ENCODE measurements around the gene TTI1.

The TTI1 gene

GRCh38 chr20:37956107-37956585, 77.1 kb downstream of the TTI1 start:
- no peak overlapping the region for H3K27ac ChIP-seq (ENCODE audit: extremely low read depth, low read depth, low read length)
- no peaks in the 10 kb centered on the region for H3K36me3 ChIP-seq (ENCODE audit: control insufficient read depth in 2 of 2, insufficient read depth in 1 of 2, low read length in 2 of 2)
- ChIA-PET CTCF (interaction anchor here (0.7 kb wide), 1 partner anchor 40 kb away, joined by 4 read pairs; no protein-coding TSS in a partner anchor), POLR2A (no interaction called here)
- TF ChIP-seq TRIM28 (IDR thresholded peaks at IDR 0.05; ENCODE audit: borderline replicate concordance, low read length) (no peak), SCRT1 (tag by site-specific recombination; IDR thresholded peaks at IDR 0.05; ENCODE audit: borderline replicate concordance) (no peak), KLF1 (tag by site-specific recombination; IDR thresholded peaks at IDR 0.05) (no peak), ZNF639 (tag by site-specific recombination; IDR thresholded peaks at IDR 0.05) (no peak), ZNF175 (tag by site-specific recombination; IDR thresholded peaks at IDR 0.05) (no peak), ZNF426 (tag by site-specific recombination; IDR thresholded peaks at IDR 0.05) (no peak), WT1 (tag by site-specific recombination; IDR thresholded peaks at IDR 0.05) (no peak), ZNF549 (tag by site-specific recombination; IDR thresholded peaks at IDR 0.05) (no peak)
- no peaks in the 10 kb centered on the region for H3K9me3 ChIP-seq (ENCODE audit: control insufficient read depth, insufficient read depth, low read depth, low read length)
- no peaks in the 10 kb centered on the region for H3K4me1 ChIP-seq (ENCODE audit: control insufficient read depth, insufficient read depth, low read length)
- H3K4me3 ChIP-seq (ENCODE audit: low read depth, low read length), result no peak overlapping the region

DNA sequence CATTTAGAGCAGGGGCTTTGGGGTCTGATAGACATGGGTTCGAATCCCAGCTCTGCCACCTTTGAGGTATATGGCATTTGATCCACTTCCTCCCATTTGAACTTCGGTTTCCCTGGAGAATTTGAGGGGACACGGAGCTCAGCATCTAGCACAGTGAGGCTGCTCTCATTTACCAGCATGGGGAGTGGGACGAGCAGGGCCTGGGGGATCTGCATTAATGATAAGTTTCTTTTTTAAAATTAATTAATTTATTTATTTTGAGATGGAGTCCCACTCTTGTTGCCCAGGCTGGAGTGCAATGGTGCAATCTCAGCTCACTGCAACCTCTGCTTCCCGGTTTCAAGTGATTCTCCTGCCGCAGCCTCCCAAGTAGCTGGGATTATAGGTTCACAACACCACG, 77.7 kb downstream of the TTI1 start:
- Histone ChIP-seq H3K4me1 (ENCODE audit: control insufficient read depth, insufficient read depth, low read length) (no peaks in the 10 kb centered on the region), H3K36me3 (ENCODE audit: control insufficient read depth in 2 of 2, insufficient read depth in 1 of 2, low read length in 2 of 2) (no peaks in the 10 kb centered on the region), H3K9me3 (ENCODE audit: control insufficient read depth, insufficient read depth, low read depth, low read length) (no peaks in the 10 kb centered on the region), H3K27ac (ENCODE audit: extremely low read depth, low read depth, low read length) (no peak overlapping the region), H3K4me3 (ENCODE audit: low read depth, low read length) (no peak overlapping the region)
- POLR2A ChIA-PET, result no interaction called here
- CTCF ChIA-PET, result no interaction called here
- TF ChIP-seq ZBTB44 (tag by site-specific recombination; IDR thresholded peaks at IDR 0.05) (no peak), OSR2 (tag by site-specific recombination; IDR thresholded peaks at IDR 0.05) (no peak), ZSCAN4 (tag by site-specific recombination; IDR thresholded peaks at IDR 0.05) (no peak), ZSCAN30 (tag by site-specific recombination; IDR thresholded peaks at IDR 0.05) (no peak), ZNF202 (tag by site-specific recombination; IDR thresholded peaks at IDR 0.05; ENCODE audit: borderline replicate concordance) (no peak), ZNF157 (tag by site-specific recombination; IDR thresholded peaks at IDR 0.05) (no peak), ZSCAN23 (tag by site-specific recombination; IDR thresholded peaks at IDR 0.05) (no peak), YY1 (tag by site-specific recombination; IDR thresholded peaks at IDR 0.05) (no peak), ZNF558 (tag by site-specific recombination; IDR thresholded peaks at IDR 0.05) (no peak), ZNF624 (tag by site-specific recombination; IDR thresholded peaks at IDR 0.05) (no peak), ZNF580 (tag by site-specific recombination; IDR thresholded peaks at IDR 0.05) (no peak), ZNF768 (tag by site-specific recombination; IDR thresholded peaks at IDR 0.05) (no peak), ZNF112 (tag by site-specific recombination; IDR thresholded peaks at IDR 0.05) (no peak)

Data from HEK293 (cell line).